Hematopoietic multipotent progenitor cell treated with erythropoietin and hydrocortisone succinate and interleukin-3 and kit ligand, for 8 days (in vitro differentiated cells): ENCODE measurements around the gene DARS1.
"Not testable (repeated sequence)": the region's sequence is repeated elsewhere in the genome, so short reads cannot be mapped to it uniquely, and the experiment has no call there.

ENCODE experiments used
- DNase-seq: peaks from one replicate; pipeline ENCODE4 v3.0.0-alpha.2; 2015

The DARS1 gene

GRCh38 chr2:135936524-135936923 is 48.9 kb downstream of the DARS1 start:
- DNase-seq: no peak

- no peak for DNase-seq
Measured at GRCh38 chr2:135935914-135936313, 49.5 kb downstream of the DARS1 start.

GRCh38 chr2:135931776-135932443 is 53.5 kb downstream of the DARS1 start:
- no peak for DNase-seq

- DNase-seq: no peak
Measured at GRCh38 chr2:135926605-135927004, 58.8 kb downstream of the DARS1 start.

GRCh38 chr2:135925571-135925970 is 59.9 kb downstream of the DARS1 start:
- no peak for DNase-seq

GRCh38 chr2:135916207-135916606 is 69.2 kb downstream of the DARS1 start:
- peak; percentile 64 for DNase-seq

- DNase-seq: no peak
Measured at GRCh38 chr2:135914485-135914884, 70.9 kb downstream of the DARS1 start.

- DNase-seq: peak; percentile 74
Measured at GRCh38 chr2:135913727-135914365, 71.6 kb downstream of the DARS1 start.

- no peak for DNase-seq
Measured at GRCh38 chr2:135909976-135910375, 75.5 kb downstream of the DARS1 start.

GRCh38 chr2:135905679-135906078 is 79.7 kb downstream of the DARS1 start:
- no peak for DNase-seq

GRCh38 chr2:135904341-135904989 is 81.0 kb downstream of the DARS1 start:
- DNase-seq: peak; percentile 56

- DNase-seq: no peak
Measured at GRCh38 chr2:135903650-135904049, 81.8 kb downstream of the DARS1 start.

- no peak for DNase-seq
Measured at GRCh38 chr2:135899567-135899966, 85.9 kb downstream of the DARS1 start.

- no peak for DNase-seq
Measured at GRCh38 chr2:135898234-135898786, 87.1 kb downstream of the DARS1 start.

- DNase-seq: no peak
Measured at GRCh38 chr2:135894930-135895329, 90.5 kb downstream of the DARS1 start.

GRCh38 chr2:135893374-135893794 is 92.0 kb downstream of the DARS1 start:
- no peak for DNase-seq

GRCh38 chr2:135890835-135891234 is 94.6 kb downstream of the DARS1 start:
- DNase-seq: no peak

GRCh38 chr2:135890149-135890548 is 95.3 kb downstream of the DARS1 start:
- DNase-seq: no peak

- not testable (repeated sequence) for DNase-seq
Measured at GRCh38 chr2:135888587-135888986, 96.8 kb downstream of the DARS1 start.

GRCh38 chr2:135885709-135886108 is 99.7 kb downstream of the DARS1 start:
- no peak for DNase-seq

- DNase-seq: no peak
Measured at GRCh38 chr2:135882415-135882814, 103.0 kb downstream of the DARS1 start.

- DNase-seq: not testable (repeated sequence)
Measured at GRCh38 chr2:135876770-135877169, 108.7 kb downstream of the DARS1 start.

GRCh38 chr2:135876066-135876711 is 109.2 kb downstream of the DARS1 start, which contains the start of gene MCM6:
MCM6 (minus strand) TSS chr2:135876443; CDS start chr2:135876365, 78 bp downstream.
- peak; percentile 100 for DNase-seq
